ENCODE results near the gene ABCG5.

Gene ABCG5

DNA sequence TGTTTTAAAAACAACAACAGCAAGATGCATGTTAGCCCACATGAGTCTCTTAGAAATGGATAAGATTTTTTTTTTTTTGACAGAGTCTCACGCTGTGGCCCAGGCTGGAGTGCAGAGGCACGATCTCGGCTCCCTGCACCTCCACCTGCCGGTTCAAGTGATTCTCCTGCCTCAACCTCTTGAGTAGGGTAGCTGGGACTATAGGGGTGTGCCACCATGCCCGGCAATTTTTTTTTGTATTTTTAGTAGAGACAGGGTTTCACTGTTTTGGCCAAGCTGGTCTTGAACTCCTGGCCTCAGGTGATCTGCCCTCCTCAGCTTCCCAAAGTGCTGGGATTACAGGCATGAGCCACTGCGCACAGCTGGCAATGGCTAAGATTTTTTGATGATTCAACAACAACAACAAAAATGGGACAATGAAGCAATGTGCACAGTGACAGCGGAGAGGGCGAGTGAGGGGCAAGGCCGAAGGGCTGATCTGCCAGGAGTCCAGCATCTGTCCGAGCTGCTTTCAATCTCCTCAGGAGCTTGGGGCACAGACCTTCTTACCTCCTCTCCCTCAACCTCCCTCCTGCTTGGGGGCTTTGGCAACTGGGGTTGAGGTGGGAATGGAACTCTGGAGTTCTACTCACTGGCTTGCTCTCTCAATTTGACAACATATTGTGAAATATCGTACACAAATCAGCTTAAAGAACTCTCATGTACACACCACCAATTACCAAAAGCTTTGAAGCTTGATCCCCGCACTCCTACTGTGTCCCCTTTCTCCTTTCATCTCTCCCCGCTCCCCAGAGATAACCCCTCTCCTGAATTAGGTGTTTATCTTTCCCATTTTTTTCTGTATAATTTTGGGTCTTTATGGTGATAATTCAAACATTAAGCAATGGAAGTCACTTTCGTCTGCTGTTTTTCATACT is 3.6 kb upstream of the ABCG5 start:
- DNase-seq (ENCODE audit: low spot score) = peak; percentile 2

DNA sequence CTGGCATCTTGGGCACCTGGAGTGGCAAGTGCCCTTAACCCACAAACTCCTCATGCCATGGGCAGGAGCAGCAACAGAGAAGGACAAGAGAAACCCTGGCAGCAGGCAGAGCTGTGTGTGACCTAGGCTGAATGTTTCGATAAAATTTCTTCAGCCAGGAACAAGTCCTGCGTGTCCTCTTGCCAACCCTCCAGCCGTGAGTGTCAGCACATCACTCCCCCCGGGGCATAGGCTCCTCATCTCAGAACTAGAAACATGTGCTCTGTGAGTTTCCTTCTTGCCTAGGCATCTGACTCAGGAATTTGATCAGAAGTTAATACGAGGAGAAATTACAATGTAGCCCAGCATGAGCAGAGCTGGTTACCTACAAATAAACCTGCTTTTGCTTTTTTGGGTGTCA is 2.3 kb upstream of the ABCG5 start:
- peak; percentile 6 for DNase-seq (ENCODE audit: low spot score)

DNA sequence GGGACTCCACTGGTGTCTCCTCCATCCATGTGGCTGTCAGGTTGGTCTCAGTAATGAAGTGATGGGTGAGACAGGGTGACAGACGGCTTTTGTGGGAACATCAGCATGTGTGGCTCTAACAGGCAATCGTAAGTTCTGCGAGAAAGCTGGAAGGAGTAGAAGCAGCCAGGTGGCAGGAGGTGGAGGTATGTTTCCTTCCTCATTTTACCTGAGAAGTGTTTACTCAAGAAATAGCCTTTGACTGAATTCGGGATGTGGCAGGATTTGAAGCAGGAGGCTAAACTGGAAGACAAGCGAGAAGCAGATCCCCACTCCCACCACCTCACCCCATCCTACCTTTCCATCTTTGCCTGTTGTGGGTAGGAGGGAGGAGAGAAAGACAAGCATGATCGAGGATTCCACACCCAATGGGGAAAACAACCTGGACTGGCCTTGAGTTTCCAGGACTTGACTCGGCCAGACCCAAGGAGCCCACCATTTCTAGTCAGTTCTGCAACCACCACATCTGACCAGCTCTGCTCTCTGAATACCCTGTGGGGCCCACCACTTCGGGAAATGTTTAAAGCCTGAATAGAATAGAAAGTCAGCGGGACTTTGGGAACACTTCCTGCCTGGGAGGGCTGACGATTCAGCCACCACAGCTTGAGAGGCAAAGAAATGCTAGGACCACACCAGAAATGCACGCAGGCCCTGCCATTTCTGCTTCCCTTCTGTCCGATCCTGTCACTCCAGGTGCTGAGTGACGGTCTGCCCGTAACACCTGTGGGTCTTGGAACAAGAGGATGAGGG is 1.3 kb upstream of the ABCG5 start:
- peak; percentile 5 for DNase-seq (ENCODE audit: low spot score)

DNA sequence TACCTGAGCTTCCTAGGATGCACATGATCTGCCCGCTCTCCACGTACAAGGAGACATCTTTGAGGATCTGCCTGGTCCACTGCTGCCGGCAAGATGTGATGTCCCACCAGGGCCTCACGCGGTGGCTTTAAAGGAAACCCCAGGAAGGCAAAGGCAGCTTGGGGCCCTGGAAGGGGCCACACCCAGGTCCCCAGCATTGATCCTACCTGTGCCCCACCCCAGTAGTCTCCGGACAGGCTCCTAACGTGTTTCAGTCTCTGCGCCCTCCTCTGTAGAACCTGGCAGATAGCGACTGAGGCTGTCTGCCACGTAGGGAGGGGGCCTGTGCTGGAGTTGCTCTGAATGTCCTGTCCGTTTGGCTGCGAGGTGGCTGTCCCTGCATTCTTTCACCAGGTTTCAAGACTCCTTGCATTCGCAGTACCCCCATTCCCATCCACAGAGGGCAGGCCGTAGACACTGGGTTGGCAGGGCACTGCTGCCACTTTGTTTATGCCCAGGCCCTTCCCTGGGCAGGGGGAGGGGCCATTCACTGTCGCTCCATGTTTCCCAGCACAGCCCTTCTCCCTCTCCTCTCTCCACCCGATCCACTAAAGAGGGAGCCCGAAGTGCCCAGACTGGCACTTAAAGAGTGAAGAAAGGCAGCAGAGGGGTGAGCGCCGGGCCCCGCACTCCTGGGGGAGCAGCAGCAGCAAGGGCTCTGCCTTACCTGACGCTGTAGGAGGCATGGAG is 644 bp downstream of the ABCG5 start:
- peak; percentile 3 for DNase-seq (ENCODE audit: low spot score)

DNA sequence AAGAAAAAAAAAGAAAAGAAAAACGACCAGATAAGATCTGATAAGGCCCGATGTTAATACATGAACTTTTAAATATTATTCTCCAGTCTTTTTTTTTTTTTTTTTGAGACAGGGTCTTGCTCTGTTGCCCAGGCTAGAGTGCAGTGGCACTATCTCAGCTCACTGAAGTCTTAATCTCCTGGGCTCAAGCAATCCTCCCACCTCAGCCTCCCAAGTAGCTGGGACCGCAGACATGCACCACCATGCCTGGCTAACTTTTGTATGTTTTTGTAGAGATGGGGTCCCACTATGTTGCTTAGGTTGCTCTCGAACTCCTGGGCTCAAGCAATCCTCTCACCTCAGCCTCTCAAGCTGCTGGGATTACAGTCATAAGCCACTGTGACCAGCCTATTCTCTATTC is 1.6 kb downstream of the ABCG5 start:
- no peak for DNase-seq (ENCODE audit: low spot score)

DNA sequence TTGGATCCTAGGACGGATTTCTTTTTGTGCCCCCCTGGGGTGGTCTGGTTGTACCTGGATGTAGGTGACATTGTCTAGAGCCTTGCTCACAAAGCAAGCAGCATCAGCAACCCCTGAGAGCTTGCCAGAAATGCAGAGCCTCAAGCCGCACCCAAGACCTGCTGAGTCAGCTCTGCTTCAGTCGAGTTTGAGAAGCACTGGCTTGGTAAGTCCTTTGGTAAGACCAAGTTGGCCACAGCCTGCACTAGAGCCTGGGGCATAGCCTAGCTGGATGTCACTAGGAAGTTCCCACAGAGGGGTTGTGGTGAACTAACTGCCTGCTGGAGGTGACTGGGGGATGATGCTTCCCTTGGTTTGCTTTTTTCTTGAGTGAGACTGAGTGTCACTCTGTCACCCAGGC is 6.2 kb downstream of the ABCG5 start:
- DNase-seq (ENCODE audit: low spot score) = no peak

DNA sequence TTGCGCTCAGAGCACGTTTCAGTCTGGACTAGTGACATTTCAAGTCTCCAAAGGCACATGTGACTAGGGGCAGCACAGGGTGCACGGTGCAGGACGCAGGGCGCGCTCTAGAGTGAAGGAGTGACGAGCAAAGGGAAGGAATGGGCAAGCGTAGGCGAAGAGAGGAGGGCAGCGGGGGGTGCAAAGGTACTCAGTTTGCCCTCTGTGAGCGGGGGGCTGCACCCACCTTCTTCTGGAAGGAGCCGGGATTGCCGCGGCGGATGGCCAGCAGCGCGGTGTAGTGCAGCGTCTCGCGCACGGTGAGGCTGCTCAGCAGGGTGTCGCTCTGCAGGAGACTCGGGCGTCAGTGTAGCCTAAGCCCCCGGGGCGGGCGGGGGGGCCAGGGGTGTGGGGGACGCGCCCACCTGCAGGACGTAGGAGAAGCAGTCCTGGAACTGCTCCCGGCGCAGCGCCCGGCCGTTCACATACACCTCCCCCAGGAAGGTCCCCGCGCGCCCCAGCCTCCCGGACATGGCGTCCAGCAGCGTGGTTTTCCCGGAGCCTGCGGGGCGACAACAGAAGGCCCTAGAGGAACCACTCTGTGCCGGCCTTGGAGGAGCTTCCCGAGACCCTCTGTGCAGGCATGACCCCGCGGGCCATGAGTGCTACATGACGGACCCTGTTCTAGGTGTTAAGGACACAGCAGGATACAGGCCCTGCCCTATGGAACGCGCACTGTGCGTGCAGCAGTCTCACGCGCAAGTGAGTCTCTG is 6.9 kb downstream of the ABCG5 start:
- peak; percentile 55 for DNase-seq (ENCODE audit: low spot score)

DNA sequence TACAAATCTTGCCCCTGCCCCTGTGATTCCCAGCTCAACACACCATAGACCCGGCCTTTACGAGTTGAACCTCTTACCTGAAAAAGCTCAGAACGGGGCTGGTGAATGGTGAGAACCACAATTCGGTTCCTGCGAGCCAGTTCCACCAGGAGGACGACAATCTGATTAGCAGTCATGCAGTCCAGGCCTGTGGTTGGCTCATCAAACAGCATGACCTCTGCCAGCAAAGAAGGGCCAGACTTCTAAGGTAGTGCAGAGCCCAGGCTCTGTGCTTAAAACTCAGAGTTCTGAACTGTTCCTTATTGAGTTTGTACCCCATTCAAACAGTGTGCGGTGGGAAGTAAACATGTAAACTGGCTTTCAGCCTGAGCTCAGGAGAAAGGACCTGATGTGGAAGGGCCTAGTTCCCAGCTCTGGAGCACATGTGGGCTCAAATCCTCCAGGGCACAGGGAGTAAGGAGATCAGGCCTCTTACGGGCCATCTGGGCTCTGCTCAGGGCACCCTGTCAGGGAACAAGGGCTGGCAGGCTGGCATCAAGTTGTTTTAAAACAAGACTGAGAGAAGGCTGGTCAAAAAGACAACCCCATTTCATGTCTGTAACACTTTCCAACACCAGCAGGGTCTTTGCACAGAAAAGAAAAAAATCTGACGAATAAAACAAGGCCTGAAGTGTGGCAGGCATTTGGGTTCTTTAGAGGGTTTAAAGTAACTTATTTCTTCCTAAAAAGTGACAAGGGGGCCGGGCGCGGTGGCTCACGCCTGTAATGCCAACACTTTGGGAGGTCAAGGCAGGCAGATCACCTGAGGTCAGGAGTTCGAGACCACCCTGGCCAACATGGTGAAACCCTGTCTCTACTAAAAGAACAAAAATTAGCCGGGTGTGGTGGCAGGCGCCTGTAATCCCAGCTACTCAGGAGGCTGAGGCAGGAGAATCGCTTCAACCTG is 12.1 kb downstream of the ABCG5 start:
- DNase-seq (ENCODE audit: low spot score) = no peak

DNA sequence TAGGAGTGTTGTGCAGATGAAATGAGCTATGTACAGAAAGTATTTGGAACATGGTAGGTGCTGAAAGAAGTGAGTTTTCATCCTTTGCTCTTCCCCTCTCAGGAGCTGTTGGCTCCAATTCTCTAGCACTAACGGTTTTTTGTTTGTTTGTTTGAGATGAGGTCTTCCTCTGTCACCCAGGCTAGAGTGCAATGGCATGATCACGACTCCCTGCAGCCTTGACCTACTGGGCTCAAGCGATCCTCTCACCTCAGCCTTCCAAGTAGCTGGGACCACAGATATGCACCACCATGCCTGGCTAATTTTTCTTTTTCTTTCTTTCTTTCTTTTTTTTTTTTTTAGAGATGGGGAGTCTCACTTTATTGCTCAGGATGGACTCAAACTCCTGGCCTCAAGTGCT is 12.8 kb downstream of the ABCG5 start:
- DNase-seq (ENCODE audit: low spot score) = no peak

DNA sequence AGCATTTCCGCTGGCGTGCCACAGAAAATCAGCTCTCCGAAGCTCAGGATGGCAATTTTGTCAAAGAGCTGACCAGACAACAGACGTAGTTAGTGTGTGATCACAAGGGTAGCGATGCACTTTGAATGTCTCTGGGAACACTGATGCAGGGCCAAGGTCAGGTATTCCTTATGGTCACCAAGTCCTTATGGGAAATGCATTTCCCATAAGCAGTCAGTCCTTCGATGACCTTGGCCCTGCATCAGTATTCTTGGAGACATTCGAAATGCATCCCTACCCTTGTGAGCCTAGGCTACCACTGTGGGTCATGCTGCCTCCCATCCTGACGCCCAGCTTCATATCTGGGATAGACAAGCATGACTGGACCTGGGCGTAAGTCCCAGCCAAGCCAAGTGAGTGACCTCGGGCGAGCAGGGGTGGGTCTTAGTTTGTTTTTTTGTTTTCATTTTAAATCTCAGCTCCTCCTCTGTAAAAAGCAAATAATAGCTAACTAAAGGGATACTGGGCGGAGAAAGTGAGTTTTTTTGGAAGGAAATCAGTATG is 13.6 kb downstream of the ABCG5 start:
- DNase-seq (ENCODE audit: low spot score) = no peak

DNA sequence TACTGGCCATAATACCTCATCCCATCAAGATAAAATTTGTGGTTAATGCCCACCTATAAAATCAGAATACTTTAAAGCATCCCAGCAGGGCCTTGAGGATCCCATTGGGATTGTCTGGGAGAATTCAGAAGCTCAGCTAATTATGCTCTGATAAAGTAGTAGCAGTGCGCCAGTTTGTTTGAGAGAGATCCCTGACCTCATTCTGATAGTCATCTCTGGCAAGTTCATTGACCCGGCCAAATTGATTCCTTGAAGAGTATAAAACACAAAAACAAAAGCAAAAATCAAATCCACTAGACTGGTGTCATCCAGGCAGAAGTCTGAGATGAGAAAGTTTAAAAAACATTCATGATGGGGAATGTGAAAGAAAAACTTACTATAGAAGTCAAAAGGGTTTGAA is 14.1 kb downstream of the ABCG5 start:
- DNase-seq (ENCODE audit: low spot score) = no peak

DNA sequence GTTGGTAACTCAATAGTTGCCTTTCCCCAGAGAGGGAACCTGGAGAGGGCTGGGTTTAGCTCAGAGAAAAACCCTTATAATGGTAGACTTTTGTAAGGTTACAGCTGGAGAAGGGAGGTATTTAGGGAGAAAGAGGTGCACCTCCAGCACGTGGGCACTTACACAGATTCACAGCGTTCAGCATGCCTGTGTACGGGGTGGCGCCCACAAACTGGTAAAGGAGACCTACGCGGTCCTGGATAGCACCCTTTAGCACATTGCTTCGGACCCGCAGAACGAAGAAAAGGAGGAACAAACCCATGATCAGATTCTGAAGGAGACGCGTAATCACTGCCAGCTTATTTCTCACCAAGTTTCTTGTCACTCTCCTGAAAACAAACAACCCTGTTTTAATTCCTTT is 14.9 kb downstream of the ABCG5 start:
- DNase-seq (ENCODE audit: low spot score) = no peak

DNA sequence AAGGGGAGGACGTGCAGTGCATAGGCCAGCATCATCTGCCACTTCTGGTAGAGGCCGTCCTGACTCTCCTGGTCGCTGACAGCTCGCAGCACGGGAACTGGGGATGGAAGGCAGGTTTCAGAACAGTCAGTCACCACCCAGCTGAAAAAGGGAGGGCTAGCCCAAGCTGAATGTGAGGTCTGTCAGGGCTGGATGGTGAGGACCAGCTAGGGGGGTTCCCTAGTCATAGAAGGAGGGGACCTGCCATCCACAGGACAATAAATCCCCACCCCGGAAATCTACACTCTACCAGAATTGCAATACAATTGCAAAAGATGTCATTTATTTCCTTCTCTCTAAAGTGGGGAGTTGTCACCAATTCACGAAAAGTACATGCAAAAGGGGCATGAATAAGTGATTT is 15.8 kb downstream of the ABCG5 start:
- DNase-seq (ENCODE audit: low spot score) = no peak

DNA sequence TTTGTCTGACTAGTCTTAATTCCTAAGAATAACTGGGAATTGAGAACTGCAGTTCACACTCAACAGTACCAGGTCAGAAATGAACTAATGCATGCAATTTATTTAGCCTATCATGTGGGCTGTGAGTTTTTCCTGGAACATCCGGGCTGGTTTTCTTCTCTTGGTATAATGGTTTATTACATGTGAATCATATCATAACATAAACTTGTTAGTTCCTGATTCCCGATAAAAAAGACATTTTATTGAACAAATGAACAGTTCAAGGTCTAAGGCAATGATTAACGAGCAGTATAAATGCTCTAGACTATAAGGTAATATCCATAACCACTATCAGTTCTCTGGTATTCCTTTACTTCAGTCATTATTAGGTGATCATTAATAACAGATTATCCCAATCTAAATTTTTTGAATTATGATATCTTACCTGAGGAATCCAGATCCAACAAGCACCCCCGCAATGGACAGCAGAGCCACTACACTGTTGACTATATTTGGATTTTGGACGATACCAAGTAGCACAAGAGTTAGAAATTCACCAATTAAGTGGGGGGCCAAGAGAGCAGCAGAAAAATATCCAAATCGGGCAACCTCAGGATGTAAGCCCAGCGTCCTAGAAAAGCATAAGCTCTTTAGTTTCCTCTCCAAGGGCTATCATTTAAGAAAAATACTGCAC is 19.0 kb downstream of the ABCG5 start:
- no peak for DNase-seq (ENCODE audit: low spot score)

DNA sequence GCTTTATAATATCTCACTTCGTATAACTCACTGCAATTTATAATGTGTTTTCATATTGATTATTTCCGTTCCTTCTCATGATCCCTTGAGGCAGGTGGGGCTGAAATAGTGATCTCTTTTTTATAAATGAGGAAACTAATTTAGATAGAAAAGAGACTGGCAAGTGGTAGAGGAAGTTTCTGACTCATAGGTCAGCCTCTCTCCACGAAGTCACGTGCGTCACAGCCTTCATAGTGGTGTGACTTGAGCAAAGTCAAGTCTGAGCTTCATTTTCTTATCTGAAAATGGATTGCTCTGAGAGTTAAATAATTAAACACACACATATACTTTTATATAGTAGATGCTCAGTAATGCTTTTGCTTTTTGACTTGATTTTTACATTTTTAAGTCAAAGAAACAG is 19.9 kb downstream of the ABCG5 start:
- DNase-seq (ENCODE audit: low spot score) = no peak

DNA sequence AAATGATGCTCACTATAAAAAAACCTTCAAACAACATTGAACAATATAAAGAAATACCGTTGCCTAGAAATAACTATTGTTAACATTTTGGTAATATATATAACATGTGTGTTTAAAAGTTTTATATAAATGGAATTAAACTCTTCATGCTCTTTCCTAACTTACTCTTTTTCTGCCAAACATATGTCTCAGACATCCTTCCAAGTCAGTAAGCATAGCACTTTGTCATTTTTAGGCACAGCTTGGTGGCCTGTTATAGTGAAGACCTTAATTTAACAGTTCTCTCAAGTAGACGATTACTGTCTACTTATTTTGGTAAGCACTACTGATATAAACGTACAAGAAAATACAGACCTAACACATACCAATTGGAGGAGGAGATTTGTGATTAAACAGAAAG is 23.9 kb downstream of the ABCG5 start:
- no peak for DNase-seq (ENCODE audit: low spot score)

DNA sequence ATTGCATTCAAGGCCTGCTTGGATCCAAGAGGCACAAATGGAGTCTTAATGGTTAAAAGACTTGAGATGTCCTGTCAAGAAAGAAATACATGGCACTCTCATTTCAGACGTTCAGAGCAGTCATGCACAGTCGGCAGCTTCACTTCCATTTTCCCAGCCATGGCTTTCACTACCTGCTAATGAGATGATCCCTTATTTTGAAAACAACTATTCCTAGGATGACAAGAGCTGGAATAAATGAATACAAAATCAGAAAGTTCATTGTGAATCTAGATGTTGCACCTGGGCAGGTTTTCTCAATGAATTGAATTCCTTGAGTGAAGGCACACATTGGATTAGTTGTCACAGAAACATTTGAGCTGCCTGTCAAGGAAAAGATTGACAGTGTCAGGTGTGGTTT is 25.7 kb downstream of the ABCG5 start:
- no peak for DNase-seq (ENCODE audit: low spot score)

DNA sequence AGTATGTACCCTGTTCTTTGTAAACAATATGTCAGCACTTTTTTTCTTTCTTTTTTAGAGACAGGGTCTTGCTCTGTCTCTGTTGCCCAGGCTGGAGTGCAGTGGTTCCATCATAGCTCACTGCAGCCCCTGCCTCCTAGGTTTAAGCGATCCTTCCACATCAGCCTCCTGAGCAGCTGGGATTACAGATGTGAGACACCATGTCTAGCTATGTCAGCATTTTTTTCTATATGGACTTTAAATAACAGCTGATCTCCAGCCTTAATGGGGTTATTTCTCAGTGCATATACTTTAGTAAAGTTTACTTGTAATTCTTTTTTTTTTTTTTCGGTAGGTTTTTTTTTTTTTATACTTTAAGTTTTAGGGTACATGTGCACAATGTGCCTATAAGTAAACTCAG is 26.6 kb downstream of the ABCG5 start:
- no peak for DNase-seq (ENCODE audit: low spot score)

DNA sequence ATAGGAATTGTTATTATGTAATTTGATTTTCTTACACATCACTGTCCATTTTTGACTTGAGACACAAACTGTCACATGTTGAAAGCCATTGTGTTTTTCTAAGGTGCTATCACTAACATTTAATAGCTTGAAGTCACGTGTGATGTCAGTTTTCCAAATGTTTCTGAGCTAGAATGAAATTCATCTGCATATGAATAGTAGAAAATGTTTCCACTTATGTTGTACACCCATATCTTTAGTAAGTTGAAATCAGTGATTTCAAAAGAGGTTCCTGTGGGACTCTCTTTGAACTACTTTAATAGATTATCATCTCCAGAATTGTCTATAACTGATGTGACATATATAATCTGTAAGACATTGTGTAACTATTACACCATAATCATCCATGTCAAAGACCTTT is 27.8 kb downstream of the ABCG5 start:
- no peak for DNase-seq (ENCODE audit: low spot score)

DNA sequence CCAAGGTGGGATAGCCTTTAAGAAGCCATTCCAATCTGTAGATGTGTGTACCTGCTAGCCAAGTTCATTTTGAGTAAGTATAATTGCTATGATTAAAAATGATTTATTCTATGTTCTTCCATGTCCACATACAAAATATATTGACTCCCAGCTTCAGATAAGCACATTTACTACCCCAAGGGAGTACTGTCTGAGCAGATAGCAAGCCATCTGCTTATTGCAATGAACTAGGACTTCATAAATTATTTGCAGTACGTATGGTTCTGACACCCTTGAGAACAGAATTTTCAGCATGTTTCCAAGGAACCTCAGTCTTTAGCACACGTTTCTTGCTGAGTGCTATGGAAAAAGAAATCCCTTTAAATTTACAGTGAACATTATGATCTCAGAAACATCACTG is 28.2 kb downstream of the ABCG5 start:
- DNase-seq (ENCODE audit: low spot score) = no peak

All from iPS-NIHi11 (cell line).